Ureter (tissue), 1 donor: ENCODE measurements around the gene CLGN. TPM values are rescaled to one million over a fixed set of nuclear protein-coding genes. Genes with fewer than 3 reads are reported as not detected.

Source experiments
- total RNA-seq: library from RNA; stranded (reverse); gene quantifications from one replicate; pipeline ENCODE4 v1.2.4, GENCODE V29; 2023
- donor health status: DM: yes; HTN: yes; CAD: no.

The CLGN gene
- total RNA-seq, 1 donor from 2014 or later = 1.1 TPM

Other genes starting within 250 kb of the CLGN start
- 49.2 TPM for gene SCOC, start 54.0 kb downstream of the CLGN start, total RNA-seq
- gene MGAT4D, start 70.6 kb upstream of the CLGN start, total RNA-seq = not detected
- gene ELMOD2, start 96.5 kb upstream of the CLGN start, total RNA-seq = 29.5 TPM
- gene UCP1, start 141.3 kb upstream of the CLGN start, total RNA-seq = not detected